PC-9 (cell line): ENCODE results near the gene TSC1. TPM values are rescaled to one million over a fixed set of nuclear protein-coding genes. Genes with fewer than 3 reads are reported as not detected.

ENCODE experiments used
- BruUV-seq: library from RNA; stranded (reverse); fragments of 400-500 nt; replicated peaks from 2 replicates; lab custom pipeline; 2021; lab: Mats Ljungman, UMichigan
- CTCF ChIA-PET: fragments of 300-600 bp; sonication (Branson Sonifier 250); formaldehyde crosslinking; loops from one replicate; lab custom pipeline; 2022; ENCODE audit warnings: antibody characterized with exemption; lab: Charles Lee
- POLR2A ChIA-PET: fragments of 300-600 bp; sonication (Branson Sonifier 250); formaldehyde crosslinking; loops from one replicate; lab custom pipeline; 2022; ENCODE audit warnings: antibody characterized with exemption; ENCODE audit not compliant: unreplicated experiment; lab: Charles Lee
- DNase-seq, 2 experiments: peaks; one replicate each; pipeline versions ENCODE4 v3.0.0 to v3.0.0-alpha.2; 2015 to 2022; ENCODE audit warnings: mixed read lengths in 1 of 2
- H2AFZ ChIP-seq: fragments of 200-600 bp; sonication (generic); 2 replicates; pipeline ENCODE4 v1.8.1; 2017; ENCODE audit warnings: antibody characterized with exemption
- H3F3A ChIP-seq: fragments of 200-600 bp; sonication (generic); 2 replicates; pipeline ENCODE4 v1.8.1; 2017; ENCODE audit warnings: antibody characterized with exemption, mild to moderate bottlenecking, low read depth; ENCODE audit not compliant: insufficient read depth
- H3K27ac ChIP-seq: fragments of 200-600 bp; sonication (generic); 2 replicates; pipeline ENCODE4 v1.6.1; 2016; ENCODE audit warnings: mixed run types
- H3K27me3 ChIP-seq: fragments of 200-600 bp; sonication (generic); 2 replicates; pipeline ENCODE4 v1.6.1; 2016; ENCODE audit warnings: low read depth, mixed run types; ENCODE audit not compliant: insufficient read depth
- H3K36me3 ChIP-seq: fragments of 200-600 bp; sonication (generic); 2 replicates; pipeline ENCODE4 v1.6.1; 2016; ENCODE audit warnings: low read depth, mixed run types
- H3K4me1 ChIP-seq: fragments of 200-600 bp; sonication (generic); replicated peaks from 2 replicates; pipeline ENCODE4 v1.6.1; 2016; ENCODE audit warnings: mixed run types; ENCODE audit not compliant: insufficient read depth
- H3K4me2 ChIP-seq: fragments of 200-600 bp; sonication (generic); 2 replicates; pipeline ENCODE4 v1.6.1; 2017; ENCODE audit warnings: mixed run types
- H3K4me3 ChIP-seq: fragments of 200-600 bp; sonication (generic); 2 replicates; pipeline ENCODE4 v1.6.1; 2016; ENCODE audit warnings: mixed run types
- H3K79me2 ChIP-seq: fragments of 200-600 bp; sonication (generic); 2 replicates; pipeline ENCODE4 v1.6.1; 2017; ENCODE audit warnings: low read depth, mixed run types
- H3K9me2 ChIP-seq: fragments of 200-600 bp; sonication (generic); 2 replicates; pipeline ENCODE4 v1.8.1; 2017; ENCODE audit warnings: mild to moderate bottlenecking; ENCODE audit not compliant: insufficient read depth
- H3K9me3 ChIP-seq: fragments of 200-600 bp; sonication (generic); 2 replicates; pipeline ENCODE4 v1.8.1; 2016; ENCODE audit warnings: low read depth; ENCODE audit not compliant: insufficient read depth
- H4K20me1 ChIP-seq: fragments of 200-600 bp; sonication (generic); 2 replicates; pipeline ENCODE4 v1.8.1; 2017; ENCODE audit not compliant: insufficient read depth
- CTCF ChIP-seq: fragments of 200-600 bp; sonication (generic); conservative IDR thresholded peaks from 2 replicates; pipeline ENCODE4 v1.6.1; 2017; ENCODE audit warnings: mixed run types, antibody characterized with exemption, mild to moderate bottlenecking, moderate library complexity
- EZH2 ChIP-seq: fragments of 200-600 bp; sonication (generic); IDR thresholded peaks from 2 replicates; pipeline ENCODE4 v1.8.0; 2017; ENCODE audit warnings: antibody characterized with exemption, low read depth
- intact Hi-C: fragments of 100-400 bp; cut with micrococcal nuclease; formaldehyde crosslinking; loops from one replicate; pipeline ENCODE4 v1.10.0; 2022; ENCODE audit not compliant: unreplicated experiment
- total RNA-seq: library from RNA; stranded (reverse); gene quantifications from 2 replicates; pipeline ENCODE4 v1.2.3, GENCODE V29; 2021

TSC1 gene
- total RNA-seq, 1 experiment from 2014 or later: 61.0 TPM

- TF ChIP-seq EZH2 (no peak), CTCF (no peak)
- H3K9me3 ChIP-seq: no peaks in the 10 kb centered on the region
- intact Hi-C loops: no loop called here
- no peaks in the 10 kb centered on the region for H3K36me3 ChIP-seq
- BruUV-seq: no TSS peak
- H3K9me2 ChIP-seq: no peaks in the 10 kb centered on the region
- ChIA-PET CTCF (no interaction called here), POLR2A (no interaction called here)
- no peak overlapping the region for H3K27ac ChIP-seq
- H2AFZ ChIP-seq: no peak overlapping the region
- H3K79me2 ChIP-seq: no peaks in the 10 kb centered on the region
- no peaks in the 10 kb centered on the region for H3K4me1 ChIP-seq
- H3K4me2 ChIP-seq: no peak overlapping the region
- no peaks in the 10 kb centered on the region for H3F3A ChIP-seq
- H4K20me1 ChIP-seq: no peaks in the 10 kb centered on the region
- no peak for DNase-seq
- H3K4me3 ChIP-seq: no peak overlapping the region
- H3K27me3 ChIP-seq: no peaks in the 10 kb centered on the region
Observed at GRCh38 chr9:132866898-132867297, 77.5 kb downstream of the TSC1 start.

- Histone ChIP-seq H3K27me3 (no peaks in the 10 kb centered on the region), H2AFZ (no peak overlapping the region), H3K36me3 (no peaks in the 10 kb centered on the region), H4K20me1 (no peaks in the 10 kb centered on the region), H3K27ac (no peak overlapping the region), H3K4me2 (no peak overlapping the region), H3K4me3 (no peak overlapping the region), H3K79me2 (no peaks in the 10 kb centered on the region), H3F3A (no peaks in the 10 kb centered on the region), H3K9me2 (no peaks in the 10 kb centered on the region), H3K4me1 (no peaks in the 10 kb centered on the region), H3K9me3 (no peaks in the 10 kb centered on the region)
- DNase-seq: no peak
- BruUV-seq: no TSS peak
- CTCF ChIA-PET: no interaction called here
- POLR2A ChIA-PET: no interaction called here
- TF ChIP-seq EZH2: no peak
- TF ChIP-seq CTCF: no peak
- intact Hi-C loops: no loop called here
Observed at GRCh38 chr9:132864691-132865090, 79.7 kb downstream of the TSC1 start.

GRCh38 chr9:132864277-132864676 is 80.1 kb downstream of the TSC1 start:
- no peaks in the 10 kb centered on the region for H3K27me3 ChIP-seq
- no TSS peak for BruUV-seq
- ChIA-PET CTCF (no interaction called here), POLR2A (no interaction called here)
- no peaks in the 10 kb centered on the region for H3K9me3 ChIP-seq
- no peak overlapping the region for H3K27ac ChIP-seq
- intact Hi-C loops: no loop called here
- no peaks in the 10 kb centered on the region for H3K79me2 ChIP-seq
- no peak for DNase-seq
- H3F3A ChIP-seq: no peaks in the 10 kb centered on the region
- H3K36me3 ChIP-seq: no peaks in the 10 kb centered on the region
- no peak for TF ChIP-seq EZH2
- H2AFZ ChIP-seq: no peak overlapping the region
- no peaks in the 10 kb centered on the region for H3K9me2 ChIP-seq
- H4K20me1 ChIP-seq: no peaks in the 10 kb centered on the region
- H3K4me3 ChIP-seq: no peak overlapping the region
- H3K4me1 ChIP-seq: no peaks in the 10 kb centered on the region
- no peak overlapping the region for H3K4me2 ChIP-seq

DNA sequence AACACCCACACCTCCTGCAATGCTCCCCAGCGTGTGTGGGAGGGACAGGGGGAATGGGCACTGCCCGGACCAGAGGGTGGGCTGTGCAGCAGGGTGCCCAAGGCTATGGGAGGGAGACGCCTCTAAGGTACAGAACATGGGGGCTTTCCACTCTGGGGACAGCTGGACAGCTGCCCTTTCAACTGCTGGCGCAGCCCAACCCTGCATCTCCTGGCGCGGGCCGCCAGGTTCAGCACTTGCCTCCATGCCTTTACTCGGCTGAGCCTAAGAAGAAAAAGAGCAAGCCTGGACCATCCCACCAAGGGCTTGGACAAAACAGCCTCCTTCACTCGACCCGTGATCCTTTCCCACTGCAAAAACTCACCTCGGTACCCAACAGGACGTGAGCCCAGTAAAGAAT is 81.3 kb downstream of the TSC1 start:
- H3K9me2 ChIP-seq: no peaks in the 10 kb centered on the region
- no peak overlapping the region for H3K4me2 ChIP-seq
- H3K4me3 ChIP-seq: no peak overlapping the region
- TF ChIP-seq CTCF (no peak), EZH2 (no peak)
- H3K4me1 ChIP-seq: no peaks in the 10 kb centered on the region
- no peaks in the 10 kb centered on the region for H3K9me3 ChIP-seq
- DNase-seq: no peak
- no peak overlapping the region for H3K27ac ChIP-seq
- no peaks in the 10 kb centered on the region for H3K36me3 ChIP-seq
- H4K20me1 ChIP-seq: no peaks in the 10 kb centered on the region
- no TSS peak for BruUV-seq
- POLR2A ChIA-PET: no interaction called here
- no peaks in the 10 kb centered on the region for H3K27me3 ChIP-seq
- intact Hi-C loops: no loop called here
- CTCF ChIA-PET: no interaction called here
- no peaks in the 10 kb centered on the region for H3F3A ChIP-seq
- H3K79me2 ChIP-seq: no peaks in the 10 kb centered on the region
- H2AFZ ChIP-seq: no peak overlapping the region
